Psoas muscle (tissue), 8 donors: ENCODE measurements around the gene WNT5B. TPM values are rescaled to one million over a fixed set of nuclear protein-coding genes. Genes with fewer than 3 reads are reported as not detected.

ENCODE experiments used
- ATAC-seq, 4 donors: fragments of 200-7000 bp; cut with Tn5 transposase; one replicate each; pipeline ENCODE4 v1.9.1; 2020; ENCODE audit warnings: moderate library complexity in 3 of 4, mild to moderate bottlenecking in 2 of 4
- DNase-seq, 2 donors: peaks; one replicate each; pipeline ENCODE4 v3.0.0-alpha.2; 2020
- H3K27ac ChIP-seq: fragments of 200-600 bp; one replicate; pipeline ENCODE4 v1.8.0; 2022
- H3K27me3 ChIP-seq, 3 donors: fragments of 200-600 bp in 1 of 3; one replicate each; pipeline versions ENCODE4 v1.6.1 to v1.8.0; 2013 to 2022; ENCODE audit warnings: low read length in 2 of 3, mild to moderate bottlenecking in 2 of 3, moderate library complexity in 1 of 3; ENCODE audit not compliant: insufficient read depth in 3 of 3
- H3K36me3 ChIP-seq, 2 donors: fragments of 200-600 bp in 1 of 2; one replicate each; pipeline versions ENCODE4 v1.6.1 to v1.8.0; 2013 to 2022; ENCODE audit warnings: low read depth in 1 of 2, mild to moderate bottlenecking in 1 of 2, moderate library complexity in 1 of 2; ENCODE audit not compliant: insufficient read depth in 1 of 2
- H3K4me1 ChIP-seq: fragments of 200-600 bp; one replicate; pipeline ENCODE4 v1.8.0; 2022
- H3K4me3 ChIP-seq: fragments of 200-600 bp; one replicate; pipeline ENCODE4 v1.8.0; 2022; ENCODE audit warnings: mild to moderate bottlenecking
- H3K9me3 ChIP-seq: fragments of 200-600 bp; one replicate; pipeline ENCODE4 v1.8.0; 2022
- CTCF ChIP-seq: fragments of 200-600 bp; IDR thresholded peaks from one replicate; pipeline ENCODE4 v1.8.0; 2022; ENCODE audit warnings: antibody characterized with exemption
- WGBS, 3 donors: extraction: QIAGEN DNeasy Blood & Tissue Kit; methylation state at CpG; one replicate each; pipeline versions ENCODE4 v1.1.6 to v1.1.7; 2013; 5-methylcytosine and 5-hydroxymethylcytosine counted together
- intact Hi-C, 2 donors: fragments of 100-400 bp; cut with DNase I; formaldehyde crosslinking; loops; one replicate each; pipeline versions ENCODE4 v1.11.0 to v1.14.2; 2022
- polyA plus RNA-seq, 3 donors: library from polyadenylated mRNA; stranded (reverse); fragments of 200-250 nt; gene quantifications; one replicate each; pipeline ENCODE4 v1.2.3, GENCODE V29; 2013
- total RNA-seq, 4 donors: library from RNA; stranded (reverse); fragmentation: NEBNext Ultra II Directional in 2 of 4; extraction: Animal tissue kit (Norgen Biotek cat#: 25700) in 2 of 4; gene quantifications; one replicate each; pipeline versions ENCODE4 v1.2.1 to v1.2.4, GENCODE V29; 2021 to 2023
- donor health status: healthy with polysubstance abuse.
- donor health status: DM: no; HTN: no; CAD: no; lungs with moderate emphysema.
- donor health status: Bipolar disorder and iron deficiency.
- donor health status: healthy.
- donor health status: DM: yes; HTN: yes; CAD: no.
- donor health status: DM: no; HTN: no; CAD: no.
- donor health status: DM: no; HTN: no; CAD: no.
- donor health status: DM: yes; HTN: yes; CAD: no.

Gene WNT5B
- total and polyA plus RNA-seq, 7 donors: 0.43 to 4.8 (median 0.80) TPM

GRCh38 chr12:1620092-1620491 lies 8.9 kb upstream of the WNT5B start:
- Histone ChIP-seq H3K4me3 (no peak overlapping the region), H3K27me3 (no peaks in the 10 kb centered on the region), H3K4me1 (no peaks in the 10 kb centered on the region), H3K9me3 (no peaks in the 10 kb centered on the region), H3K27ac (no peak overlapping the region), H3K36me3 (no peaks in the 10 kb centered on the region)
- ATAC-seq: no peak
- no peak for TF ChIP-seq CTCF
- intact Hi-C loops: no loop called here
- DNase-seq: no peak
- 59 to 75% (median 59%) methylated on average over 1 of the region's 1 CpG for WGBS, 3 donors

GRCh38 chr12:1622406-1622805 lies 6.6 kb upstream of the WNT5B start:
- Histone ChIP-seq H3K4me3 (no peak overlapping the region), H3K36me3 (no peaks in the 10 kb centered on the region), H3K27ac (no peak overlapping the region), H3K4me1 (no peaks in the 10 kb centered on the region), H3K27me3 (peaks cover 0 to under 1% (median 0%) of the 10 kb centered on the region in 3 donors), H3K9me3 (no peaks in the 10 kb centered on the region)
- ATAC-seq (no peak), DNase-seq (no peak)
- intact Hi-C loops: no loop called here
- TF ChIP-seq CTCF: no peak
- 75 to 81% (median 78%) methylated on average over 3 of the region's 3 CpGs for WGBS, 3 donors

- intact Hi-C loops: no loop called here
- Histone ChIP-seq H3K27me3 (peaks cover 0 to 41% (median 20%) of the 10 kb centered on the region in 3 donors), H3K27ac (no peak overlapping the region), H3K4me1 (peaks cover 13% of the 10 kb centered on the region), H3K9me3 (no peaks in the 10 kb centered on the region), H3K36me3 (no peaks in the 10 kb centered on the region), H3K4me3 (peak overlapping the region; percentile 61)
- 5 to 9% (median 7%) methylated on average over 27 to 32 of the region's 32 CpGs for WGBS, 3 donors
- TF ChIP-seq CTCF: no peak
- DNase-seq (no peak), ATAC-seq (peak in 2 of 4 donors; percentile 5 to 12)
These were observed 504 bp downstream of the WNT5B start for GRCh38 chr12:1629338-1630132.

- Histone ChIP-seq H3K36me3 (no peaks in the 10 kb centered on the region), H3K27ac (no peak overlapping the region), H3K4me3 (peak overlapping the region; percentile 61), H3K27me3 (peaks cover 0 to 41% (median 20%) of the 10 kb centered on the region in 3 donors), H3K4me1 (peaks cover 13% of the 10 kb centered on the region), H3K9me3 (no peaks in the 10 kb centered on the region)
- ATAC-seq (peak; percentile 56 to 69 (median 65)), DNase-seq (peak; percentile 56 to 68)
- peak; percentile 26 for TF ChIP-seq CTCF
- 2 to 3% (median 2%) methylated on average over 53 to 58 of the region's 58 CpGs for WGBS, 3 donors
- intact Hi-C loops: no loop called here
These were observed 1.2 kb downstream of the WNT5B start for GRCh38 chr12:1630133-1630826.
